WTC11 (cell line): Measurements from ENCODE around the gene BICD2. TPM values are rescaled to one million over a fixed set of nuclear protein-coding genes. Genes with fewer than 3 reads are reported as not detected.
A peak's percentile ranks its signal among the peaks of the same experiment; 100 is the strongest.

ENCODE experiments used
- CBFB ChIP-seq: sonication (generic); formaldehyde crosslinking; IDR thresholded peaks from 2 replicates; pipeline ENCODE4 v1.8.1; 2022; ENCODE audit warnings: mild to moderate bottlenecking, low read depth, missing genetic modification reagents
- GRHL2 ChIP-seq: fragments of 250-450 bp; sonication (Bioruptor Pico); IDR thresholded peaks from 2 replicates; pipeline ENCODE4 v1.8.0; 2022; ENCODE audit warnings: mild to moderate bottlenecking, moderate library complexity; ENCODE audit not compliant: insufficient replicate concordance, severe bottlenecking
- NFYB ChIP-seq: sonication (generic); formaldehyde crosslinking; conservative IDR thresholded peaks from 2 replicates; pipeline ENCODE4 v1.8.0; 2022; ENCODE audit warnings: low read depth, missing genetic modification reagents
- NR1H2 ChIP-seq: sonication (generic); formaldehyde crosslinking; IDR thresholded peaks from 2 replicates; pipeline ENCODE4 v1.9.0; 2021; ENCODE audit warnings: mild to moderate bottlenecking, moderate library complexity, missing genetic modification reagents
- PRDM15 ChIP-seq: sonication (generic); formaldehyde crosslinking; IDR thresholded peaks from 2 replicates; pipeline ENCODE4 v1.8.0; 2022; ENCODE audit warnings: missing genetic modification reagents
- STAT6 ChIP-seq: sonication (generic); formaldehyde crosslinking; conservative IDR thresholded peaks from 2 replicates; pipeline ENCODE4 v1.8.1; 2023; ENCODE audit warnings: mild to moderate bottlenecking, low read depth, missing genetic modification reagents, moderate library complexity
- ZSCAN18 ChIP-seq: fragments of 250-450 bp; sonication (Bioruptor Pico); IDR thresholded peaks from 2 replicates; pipeline ENCODE4 v2.1.2; 2022; ENCODE audit warnings: mild to moderate bottlenecking, moderate library complexity
- total RNA-seq: library from RNA; stranded (reverse); gene quantifications from 3 replicates; pipeline ENCODE4 v1.2.3, GENCODE V29; 2021
- TF ChIP-seq, protein P1 (sequence below): sonication (generic); formaldehyde crosslinking; IDR thresholded peaks from 2 replicates; pipeline ENCODE4 v1.8.1; 2022; ENCODE audit warnings: mild to moderate bottlenecking, missing genetic modification reagents, moderate library complexity, borderline replicate concordance
- TF ChIP-seq, protein P2 (sequence below): fragments of 250-450 bp; sonication (Bioruptor Pico); IDR thresholded peaks from 2 replicates; pipeline ENCODE4 v1.9.0; 2021; ENCODE audit warnings: mild to moderate bottlenecking
- TF ChIP-seq, protein P3 (sequence below): sonication (generic); formaldehyde crosslinking; IDR thresholded peaks from 2 replicates; pipeline ENCODE4 v1.8.1; 2023; ENCODE audit warnings: mild to moderate bottlenecking, moderate library complexity, missing genetic modification reagents
- TF ChIP-seq, protein P4 (sequence below): sonication (generic); formaldehyde crosslinking; IDR thresholded peaks from 2 replicates; pipeline ENCODE4 v1.8.0; 2022; ENCODE audit warnings: mild to moderate bottlenecking, missing genetic modification reagents
- TF ChIP-seq, protein P5 (sequence below): sonication (generic); formaldehyde crosslinking; IDR thresholded peaks from 2 replicates; pipeline ENCODE4 v1.8.0; 2023; ENCODE audit warnings: missing genetic modification reagents
- TF ChIP-seq, protein P6 (sequence below): sonication (generic); formaldehyde crosslinking; IDR thresholded peaks from 2 replicates; pipeline ENCODE4 v1.8.1; 2022; ENCODE audit warnings: mild to moderate bottlenecking, moderate library complexity, missing genetic modification reagents
- TF ChIP-seq, protein P7 (sequence below): sonication (generic); formaldehyde crosslinking; IDR thresholded peaks from 2 replicates; pipeline ENCODE4 v1.8.0; 2023; ENCODE audit warnings: missing genetic modification reagents, mild to moderate bottlenecking, borderline replicate concordance

BICD2 gene
- total RNA-seq, 1 experiment from 2014 or later = 38.7 TPM

- no peak for TF ChIP-seq ZSCAN18 (CRISPR knock-in tag)
- TF ChIP-seq, protein P1, sequence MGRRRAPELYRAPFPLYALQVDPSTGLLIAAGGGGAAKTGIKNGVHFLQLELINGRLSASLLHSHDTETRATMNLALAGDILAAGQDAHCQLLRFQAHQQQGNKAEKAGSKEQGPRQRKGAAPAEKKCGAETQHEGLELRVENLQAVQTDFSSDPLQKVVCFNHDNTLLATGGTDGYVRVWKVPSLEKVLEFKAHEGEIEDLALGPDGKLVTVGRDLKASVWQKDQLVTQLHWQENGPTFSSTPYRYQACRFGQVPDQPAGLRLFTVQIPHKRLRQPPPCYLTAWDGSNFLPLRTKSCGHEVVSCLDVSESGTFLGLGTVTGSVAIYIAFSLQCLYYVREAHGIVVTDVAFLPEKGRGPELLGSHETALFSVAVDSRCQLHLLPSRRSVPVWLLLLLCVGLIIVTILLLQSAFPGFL (CRISPR knock-in tag) = no peak
- TF ChIP-seq, protein P2, sequence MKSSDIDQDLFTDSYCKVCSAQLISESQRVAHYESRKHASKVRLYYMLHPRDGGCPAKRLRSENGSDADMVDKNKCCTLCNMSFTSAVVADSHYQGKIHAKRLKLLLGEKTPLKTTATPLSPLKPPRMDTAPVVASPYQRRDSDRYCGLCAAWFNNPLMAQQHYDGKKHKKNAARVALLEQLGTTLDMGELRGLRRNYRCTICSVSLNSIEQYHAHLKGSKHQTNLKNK (CRISPR knock-in tag) = no peak
- TF ChIP-seq NR1H2 (CRISPR knock-in tag) = no peak
- TF ChIP-seq NFYB (CRISPR knock-in tag) = peak; percentile 93
- TF ChIP-seq, protein P3, sequence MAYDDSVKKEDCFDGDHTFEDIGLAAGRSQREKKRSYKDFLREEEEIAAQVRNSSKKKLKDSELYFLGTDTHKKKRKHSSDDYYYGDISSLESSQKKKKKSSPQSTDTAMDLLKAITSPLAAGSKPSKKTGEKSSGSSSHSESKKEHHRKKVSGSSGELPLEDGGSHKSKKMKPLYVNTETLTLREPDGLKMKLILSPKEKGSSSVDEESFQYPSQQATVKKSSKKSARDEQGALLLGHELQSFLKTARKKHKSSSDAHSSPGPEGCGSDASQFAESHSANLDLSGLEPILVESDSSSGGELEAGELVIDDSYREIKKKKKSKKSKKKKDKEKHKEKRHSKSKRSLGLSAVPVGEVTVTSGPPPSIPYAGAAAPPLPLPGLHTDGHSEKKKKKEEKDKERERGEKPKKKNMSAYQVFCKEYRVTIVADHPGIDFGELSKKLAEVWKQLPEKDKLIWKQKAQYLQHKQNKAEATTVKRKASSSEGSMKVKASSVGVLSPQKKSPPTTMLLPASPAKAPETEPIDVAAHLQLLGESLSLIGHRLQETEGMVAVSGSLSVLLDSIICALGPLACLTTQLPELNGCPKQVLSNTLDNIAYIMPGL (CRISPR knock-in tag) = peak; percentile 97
- TF ChIP-seq, protein P4, sequence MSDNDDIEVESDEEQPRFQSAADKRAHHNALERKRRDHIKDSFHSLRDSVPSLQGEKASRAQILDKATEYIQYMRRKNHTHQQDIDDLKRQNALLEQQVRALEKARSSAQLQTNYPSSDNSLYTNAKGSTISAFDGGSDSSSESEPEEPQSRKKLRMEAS (CRISPR knock-in tag) = peak; percentile 86
- TF ChIP-seq PRDM15 (CRISPR knock-in tag) = no peak
- TF ChIP-seq GRHL2 (CRISPR knock-in tag) = no peak
- 0 out of 2 replicates have a peak, but pooled peaks have one; percentile 70 for TF ChIP-seq CBFB (CRISPR knock-in tag)
- TF ChIP-seq, protein P5, sequence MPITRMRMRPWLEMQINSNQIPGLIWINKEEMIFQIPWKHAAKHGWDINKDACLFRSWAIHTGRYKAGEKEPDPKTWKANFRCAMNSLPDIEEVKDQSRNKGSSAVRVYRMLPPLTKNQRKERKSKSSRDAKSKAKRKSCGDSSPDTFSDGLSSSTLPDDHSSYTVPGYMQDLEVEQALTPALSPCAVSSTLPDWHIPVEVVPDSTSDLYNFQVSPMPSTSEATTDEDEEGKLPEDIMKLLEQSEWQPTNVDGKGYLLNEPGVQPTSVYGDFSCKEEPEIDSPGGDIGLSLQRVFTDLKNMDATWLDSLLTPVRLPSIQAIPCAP = no peak
- no peak for TF ChIP-seq STAT6
- TF ChIP-seq, protein P6, sequence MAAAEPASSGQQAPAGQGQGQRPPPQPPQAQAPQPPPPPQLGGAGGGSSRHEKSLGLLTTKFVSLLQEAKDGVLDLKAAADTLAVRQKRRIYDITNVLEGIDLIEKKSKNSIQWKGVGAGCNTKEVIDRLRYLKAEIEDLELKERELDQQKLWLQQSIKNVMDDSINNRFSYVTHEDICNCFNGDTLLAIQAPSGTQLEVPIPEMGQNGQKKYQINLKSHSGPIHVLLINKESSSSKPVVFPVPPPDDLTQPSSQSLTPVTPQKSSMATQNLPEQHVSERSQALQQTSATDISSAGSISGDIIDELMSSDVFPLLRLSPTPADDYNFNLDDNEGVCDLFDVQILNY = peak; percentile 88
- TF ChIP-seq, protein P7, sequence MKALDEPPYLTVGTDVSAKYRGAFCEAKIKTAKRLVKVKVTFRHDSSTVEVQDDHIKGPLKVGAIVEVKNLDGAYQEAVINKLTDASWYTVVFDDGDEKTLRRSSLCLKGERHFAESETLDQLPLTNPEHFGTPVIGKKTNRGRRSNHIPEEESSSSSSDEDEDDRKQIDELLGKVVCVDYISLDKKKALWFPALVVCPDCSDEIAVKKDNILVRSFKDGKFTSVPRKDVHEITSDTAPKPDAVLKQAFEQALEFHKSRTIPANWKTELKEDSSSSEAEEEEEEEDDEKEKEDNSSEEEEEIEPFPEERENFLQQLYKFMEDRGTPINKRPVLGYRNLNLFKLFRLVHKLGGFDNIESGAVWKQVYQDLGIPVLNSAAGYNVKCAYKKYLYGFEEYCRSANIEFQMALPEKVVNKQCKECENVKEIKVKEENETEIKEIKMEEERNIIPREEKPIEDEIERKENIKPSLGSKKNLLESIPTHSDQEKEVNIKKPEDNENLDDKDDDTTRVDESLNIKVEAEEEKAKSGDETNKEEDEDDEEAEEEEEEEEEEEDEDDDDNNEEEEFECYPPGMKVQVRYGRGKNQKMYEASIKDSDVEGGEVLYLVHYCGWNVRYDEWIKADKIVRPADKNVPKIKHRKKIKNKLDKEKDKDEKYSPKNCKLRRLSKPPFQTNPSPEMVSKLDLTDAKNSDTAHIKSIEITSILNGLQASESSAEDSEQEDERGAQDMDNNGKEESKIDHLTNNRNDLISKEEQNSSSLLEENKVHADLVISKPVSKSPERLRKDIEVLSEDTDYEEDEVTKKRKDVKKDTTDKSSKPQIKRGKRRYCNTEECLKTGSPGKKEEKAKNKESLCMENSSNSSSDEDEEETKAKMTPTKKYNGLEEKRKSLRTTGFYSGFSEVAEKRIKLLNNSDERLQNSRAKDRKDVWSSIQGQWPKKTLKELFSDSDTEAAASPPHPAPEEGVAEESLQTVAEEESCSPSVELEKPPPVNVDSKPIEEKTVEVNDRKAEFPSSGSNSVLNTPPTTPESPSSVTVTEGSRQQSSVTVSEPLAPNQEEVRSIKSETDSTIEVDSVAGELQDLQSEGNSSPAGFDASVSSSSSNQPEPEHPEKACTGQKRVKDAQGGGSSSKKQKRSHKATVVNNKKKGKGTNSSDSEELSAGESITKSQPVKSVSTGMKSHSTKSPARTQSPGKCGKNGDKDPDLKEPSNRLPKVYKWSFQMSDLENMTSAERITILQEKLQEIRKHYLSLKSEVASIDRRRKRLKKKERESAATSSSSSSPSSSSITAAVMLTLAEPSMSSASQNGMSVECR (CRISPR knock-in tag) = peak; percentile 51; the same call in 1 of the 2 replicates
- TF ChIP-seq, all 79 proteins: peak for 19
These were observed 629 bp upstream of the BICD2 start (continued) for GRCh38 chr9:92764988-92765936.
